B cell (primary cell): Measurements from ENCODE around the gene SETD1A. TPM values are rescaled to one million over a fixed set of nuclear protein-coding genes. Genes with fewer than 3 reads are reported as not detected.

ENCODE experiments used
- ATAC-seq: fragments of 200-7000 bp; cut with Tn5 transposase; one replicate; pipeline ENCODE4 v1.10.0; 2021; ENCODE audit warnings: low read depth, mild to moderate bottlenecking, moderate number of reproducible peaks, moderate library complexity
- CTCF ChIA-PET: fragments of 350-600 bp; sonication (Branson Sonifier 250); formaldehyde crosslinking; loops from one replicate; lab custom pipeline; 2021; ENCODE audit warnings: antibody characterized with exemption, inconsistent platforms; lab: Charles Lee
- POLR2A ChIA-PET: fragments of 350-600 bp; sonication (Branson Sonifier 250); formaldehyde crosslinking; loops from one replicate; lab custom pipeline; 2021; ENCODE audit warnings: antibody characterized with exemption; lab: Charles Lee
- DNase-seq: peaks from one replicate; pipeline ENCODE4 v3.0.0; 2013
- H2AFZ ChIP-seq: 2 replicates; pipeline ENCODE4 v1.6.1; 2012; ENCODE audit warnings: mild to moderate bottlenecking, low read depth, low read length; ENCODE audit not compliant: insufficient read depth, poor library complexity, severe bottlenecking
- H3K27ac ChIP-seq, 2 donors: 1 replicate in 1 of 2; 2 replicates in 1 of 2; pipeline ENCODE4 v1.5.1; 2012 to 2013; ENCODE audit warnings: low read length in 2 of 2, mild to moderate bottlenecking in 2 of 2, moderate library complexity in 1 of 2
- H3K27me3 ChIP-seq, 4 experiments: fragments of 200-600 bp in 1 of 4; sonication (generic) in 1 of 4; replicated peaks in 1 of 4; 1 replicate in 2 of 4; 2 replicates in 2 of 4; pipeline versions ENCODE4 v1.6.1 to v1.7.0; 2013 to 2016; ENCODE audit warnings: low read length in 3 of 4, mild to moderate bottlenecking in 2 of 4, mixed read lengths in 1 of 4, moderate library complexity in 1 of 4; ENCODE audit not compliant: insufficient read depth in 4 of 4, control insufficient read depth in 3 of 4; ENCODE audit errors: control extremely low read depth in 1 of 4
- H3K36me3 ChIP-seq, 2 experiments: replicated peaks in 1 of 2; 1 replicate in 1 of 2; 2 replicates in 1 of 2; pipeline versions ENCODE4 v1.6.1 to v1.7.1; 2013; ENCODE audit warnings: low read length in 1 of 2; ENCODE audit not compliant: insufficient read depth in 2 of 2, control insufficient read depth in 1 of 2; ENCODE audit errors: control extremely low read depth in 1 of 2, extremely low read depth in 1 of 2
- H3K4me1 ChIP-seq, 2 donors: fragments of 200-600 bp in 1 of 2; sonication (generic) in 1 of 2; 1 replicate in 1 of 2; 2 replicates in 1 of 2; pipeline versions ENCODE4 v1.5.1 to v1.6.1; 2013 to 2017; ENCODE audit warnings: low read length in 2 of 2; ENCODE audit not compliant: control insufficient read depth in 2 of 2, insufficient read depth in 2 of 2
- H3K4me2 ChIP-seq: replicated peaks from 2 replicates; pipeline ENCODE3; 2012; ENCODE audit warnings: mild to moderate bottlenecking, low read depth, low read length; ENCODE audit not compliant: poor library complexity, severe bottlenecking
- H3K4me3 ChIP-seq, 5 experiments: fragments of 200-600 bp in 1 of 5; sonication (generic) in 1 of 5; 1 replicate in 3 of 5; 2 replicates in 2 of 5; pipeline versions ENCODE4 v1.5.1 to v1.7.0; 2011 to 2016; ENCODE audit warnings: low read length in 4 of 5, mild to moderate bottlenecking in 4 of 5, low read depth in 2 of 5, control low read depth in 1 of 5, moderate library complexity in 1 of 5; ENCODE audit not compliant: insufficient read depth in 1 of 5; ENCODE audit errors: control extremely low read depth in 1 of 5, extremely low read depth in 1 of 5
- H3K79me2 ChIP-seq: fragments of 200-600 bp; sonication (generic); one replicate; pipeline ENCODE4 v1.6.0; 2016; ENCODE audit warnings: low read length; ENCODE audit not compliant: control insufficient read depth, insufficient read depth
- H3K9ac ChIP-seq: fragments of 200-600 bp; sonication (generic); 2 replicates; pipeline ENCODE4 v1.6.1; 2017; ENCODE audit warnings: mild to moderate bottlenecking, low read length, moderate library complexity
- H3K9me3 ChIP-seq, 3 donors: one replicate each; pipeline versions ENCODE4 v1.6.1 to v1.7.1; 2013; ENCODE audit warnings: low read length in 2 of 3; ENCODE audit not compliant: control insufficient read depth in 2 of 3, insufficient read depth in 1 of 3; ENCODE audit errors: control extremely low read depth in 1 of 3
- H4K20me1 ChIP-seq: 2 replicates; pipeline ENCODE4 v1.6.0; 2012; ENCODE audit warnings: mild to moderate bottlenecking, low read length; ENCODE audit not compliant: insufficient read depth, control insufficient read depth, poor library complexity, severe bottlenecking
- H3K27ac Mint-ChIP-seq: one replicate; pipeline ENCODE4 v1.8.0; 2021; ENCODE audit warnings: mixed read lengths
- H3K27me3 Mint-ChIP-seq: one replicate; pipeline ENCODE4 v1.8.0; 2021; ENCODE audit warnings: mixed read lengths
- H3K4me1 Mint-ChIP-seq: one replicate; pipeline ENCODE4 v1.8.0; 2021; ENCODE audit warnings: mixed read lengths
- H3K4me3 Mint-ChIP-seq: one replicate; pipeline ENCODE4 v1.8.0; 2021; ENCODE audit warnings: mixed read lengths
- H3K9me3 Mint-ChIP-seq: one replicate; pipeline ENCODE4 v1.8.0; 2022; ENCODE audit warnings: mixed read lengths; ENCODE audit not compliant: insufficient read depth
- EZH2 ChIP-seq: IDR thresholded peaks from 2 replicates; pipeline ENCODE4 v1.6.1; 2012; ENCODE audit warnings: borderline replicate concordance, low read depth, mild to moderate bottlenecking, moderate library complexity, low read length; ENCODE audit not compliant: insufficient read depth, poor library complexity, severe bottlenecking
- WGBS: methylation state at CpG from one replicate; pipeline ENCODE4 v1.1.5; 2013; ENCODE audit warnings: missing lambda C conversion rate; ENCODE audit not compliant: insufficient coverage; 5-methylcytosine and 5-hydroxymethylcytosine counted together
- intact Hi-C: fragments of 100-400 bp; cut with micrococcal nuclease; formaldehyde crosslinking; loops from one replicate; pipeline ENCODE4 v1.10.0; 2022
- polyA plus RNA-seq: library from polyadenylated mRNA; depleted of rRNA; stranded (reverse); fragments of >200 nt; gene quantifications from 2 replicates; pipeline ENCODE4 v1.2.3, GENCODE V29; 2012
- total RNA-seq, 2 donors: library from RNA; stranded (reverse); fragments of 120-200 nt in 1 of 2; gene quantifications; 1 replicate in 1 of 2; 2 replicates in 1 of 2; pipeline versions ENCODE4 v1.2.3 to v1.2.4, GENCODE V29; 2013 to 2022
- TF ChIP-seq, protein P1 (sequence below): fragments of 200-600 bp; IDR thresholded peaks from one replicate; pipeline ENCODE4 v1.8.0; 2022; ENCODE audit warnings: antibody characterized with exemption, mild to moderate bottlenecking

SETD1A gene
- total and polyA plus RNA-seq, 2 donors (not counting 1 experiment from before 2014, with no cell fraction given): 11.5 to 39.5 TPM

DNA sequence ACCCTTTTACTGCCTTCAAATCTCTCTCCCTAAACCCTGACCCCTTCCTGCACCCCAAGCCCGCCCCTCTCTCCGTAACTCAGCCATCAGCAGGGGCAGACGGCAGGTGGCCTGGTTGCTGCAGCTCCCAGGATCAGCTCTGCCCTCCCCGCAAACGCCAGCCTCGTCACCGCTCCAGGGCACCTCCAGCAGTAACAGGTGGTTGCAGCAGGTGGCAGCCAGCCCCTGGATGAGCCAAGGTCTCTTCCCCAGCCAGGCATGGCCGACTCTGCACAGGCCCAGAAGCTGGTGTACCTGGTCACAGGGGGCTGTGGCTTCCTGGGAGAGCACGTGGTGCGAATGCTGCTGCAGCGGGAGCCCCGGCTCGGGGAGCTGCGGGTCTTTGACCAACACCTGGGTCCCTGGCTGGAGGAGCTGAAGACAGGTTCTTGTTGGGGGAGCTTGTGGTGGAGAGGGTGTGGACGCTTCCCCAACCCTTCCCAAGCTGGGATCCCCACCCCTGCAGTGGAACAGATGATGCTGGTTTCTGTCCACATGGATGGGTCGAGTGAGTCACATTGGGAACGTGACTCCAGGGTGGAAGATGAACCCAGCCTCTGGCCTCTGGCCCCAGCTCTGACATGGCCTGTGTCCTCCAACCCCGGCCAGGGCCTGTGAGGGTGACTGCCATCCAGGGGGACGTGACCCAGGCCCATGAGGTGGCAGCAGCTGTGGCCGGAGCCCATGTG is 28.0 kb downstream of the SETD1A start:
- TF ChIP-seq EZH2: no peak
- TF ChIP-seq, protein P1, sequence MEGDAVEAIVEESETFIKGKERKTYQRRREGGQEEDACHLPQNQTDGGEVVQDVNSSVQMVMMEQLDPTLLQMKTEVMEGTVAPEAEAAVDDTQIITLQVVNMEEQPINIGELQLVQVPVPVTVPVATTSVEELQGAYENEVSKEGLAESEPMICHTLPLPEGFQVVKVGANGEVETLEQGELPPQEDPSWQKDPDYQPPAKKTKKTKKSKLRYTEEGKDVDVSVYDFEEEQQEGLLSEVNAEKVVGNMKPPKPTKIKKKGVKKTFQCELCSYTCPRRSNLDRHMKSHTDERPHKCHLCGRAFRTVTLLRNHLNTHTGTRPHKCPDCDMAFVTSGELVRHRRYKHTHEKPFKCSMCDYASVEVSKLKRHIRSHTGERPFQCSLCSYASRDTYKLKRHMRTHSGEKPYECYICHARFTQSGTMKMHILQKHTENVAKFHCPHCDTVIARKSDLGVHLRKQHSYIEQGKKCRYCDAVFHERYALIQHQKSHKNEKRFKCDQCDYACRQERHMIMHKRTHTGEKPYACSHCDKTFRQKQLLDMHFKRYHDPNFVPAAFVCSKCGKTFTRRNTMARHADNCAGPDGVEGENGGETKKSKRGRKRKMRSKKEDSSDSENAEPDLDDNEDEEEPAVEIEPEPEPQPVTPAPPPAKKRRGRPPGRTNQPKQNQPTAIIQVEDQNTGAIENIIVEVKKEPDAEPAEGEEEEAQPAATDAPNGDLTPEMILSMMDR: no peak
- H3K4me1 ChIP-seq: peaks cover 3 to 6% of the 10 kb centered on the region in 2 donors
- 85% methylated on average over 19 of the region's 20 CpGs for WGBS
- no peak overlapping the region for H3K27ac Mint-ChIP-seq
- ChIA-PET CTCF (interaction anchor here (0.5 to 5.1 kb wide), 24 partner anchors 12 to 883 kb away, joined by 3 to 63 read pairs (median 4); partner anchors contain the start of genes KAT8, VKORC1, ZNF646 and ZNF668), POLR2A (interaction anchor here (1.7 kb wide), 1 partner anchor 157 kb away, joined by 8 read pairs; no protein-coding TSS in a partner anchor)
- no peak overlapping the region for H3K27ac ChIP-seq
- H3K79me2 ChIP-seq: no peaks in the 10 kb centered on the region
- no peaks in the 10 kb centered on the region for H4K20me1 ChIP-seq
- no peaks in the 10 kb centered on the region for H3K27me3 Mint-ChIP-seq
- no peaks in the 10 kb centered on the region for H3K9me3 Mint-ChIP-seq
- no peak overlapping the region for H3K4me3 ChIP-seq
- no peaks in the 10 kb centered on the region for H3K27me3 ChIP-seq
- H3K4me1 Mint-ChIP-seq: no peaks in the 10 kb centered on the region
- peak overlapping the region; percentile 33 for H3K4me2 ChIP-seq
- DNase-seq (peak; percentile 37), ATAC-seq (no peak)
- H2AFZ ChIP-seq: no peak overlapping the region
- no peak overlapping the region for H3K9ac ChIP-seq
- H3K4me3 Mint-ChIP-seq: no peak overlapping the region
- peaks cover 0 to 19% of the 10 kb centered on the region in 2 experiments for H3K36me3 ChIP-seq
- intact Hi-C loops: loop anchor here (1.0 to 5.0 kb wide), 4 partner anchors 109 to 458 kb away; partner anchors contain the start of gene VKORC1
- H3K9me3 ChIP-seq: no peaks in the 10 kb centered on the region
